ENCODE results near the gene EFCAB11. TPM values are rescaled to one million over a fixed set of nuclear protein-coding genes. Genes with fewer than 3 reads are reported as not detected.

Gene EFCAB11
- total and polyA plus RNA-seq, 11 donors: 0.79 to 4.6 (median 3.3) TPM

GRCh38 chr14:89849931-89850330 is 104.6 kb downstream of the EFCAB11 start:
- no peak for TF ChIP-seq CTCF (IDR thresholded peaks at IDR 0.05)
- no peak for TF ChIP-seq POLR2A (IDR thresholded peaks at IDR 0.05)
- ATAC-seq: no peak
- Histone ChIP-seq H3K36me3 (no peaks in the 10 kb centered on the region), H3K9me3 (peaks cover 0 to 5% (median 0%) of the 10 kb centered on the region in 12 donors), H3K4me3 (no peak overlapping the region), H3K4me1 (no peaks in the 10 kb centered on the region), H3K27me3 (no peaks in the 10 kb centered on the region), H3K27ac (no peak overlapping the region)
- DNase-seq: no peak
- 87 to 100% (median 92%) methylated on average over 1 of the region's 1 CpG for WGBS, 4 donors
- intact Hi-C loops (cut with DNase I): no loop called here

- DNase-seq (no peak), ATAC-seq (no peak)
- Histone ChIP-seq H3K27ac (no peak overlapping the region), H3K9me3 (peaks cover 0 to 5% (median 0%) of the 10 kb centered on the region in 12 donors), H3K4me3 (no peak overlapping the region), H3K36me3 (no peaks in the 10 kb centered on the region), H3K4me1 (no peaks in the 10 kb centered on the region), H3K27me3 (no peaks in the 10 kb centered on the region)
- peak in 7 of 12 donors; percentile 16 to 40 (median 31) for TF ChIP-seq CTCF (IDR thresholded peaks at IDR 0.05)
- TF ChIP-seq POLR2A (IDR thresholded peaks at IDR 0.05): no peak
- WGBS, 4 donors: 75 to 89% (median 81%) methylated on average over 2 of the region's 2 CpGs
- intact Hi-C loops (cut with DNase I): no loop called here
Observed at GRCh38 chr14:89848165-89848564, 106.4 kb downstream of the EFCAB11 start.

- intact Hi-C loops (cut with DNase I): no loop called here
- Histone ChIP-seq H3K36me3 (no peaks in the 10 kb centered on the region), H3K4me3 (no peak overlapping the region)
Observed at GRCh38 chr14:89845346-89845745, 109.2 kb downstream of the EFCAB11 start.

GRCh38 chr14:89844508-89844907 is 110.0 kb downstream of the EFCAB11 start:
- TF ChIP-seq CTCF (IDR thresholded peaks at IDR 0.05) (no peak), POLR2A (IDR thresholded peaks at IDR 0.05) (no peak)
- no peak overlapping the region for H3K27ac ChIP-seq
- DNase-seq: no peak
- intact Hi-C loops (cut with DNase I): no loop called here
- 86 to 91% (median 89%) methylated on average over 1 of the region's 1 CpG for WGBS, 4 donors
- H3K36me3 ChIP-seq: no peaks in the 10 kb centered on the region
- H3K4me3 ChIP-seq: no peak overlapping the region
- no peaks in the 10 kb centered on the region for H3K27me3 ChIP-seq
- H3K9me3 ChIP-seq: peaks cover 0 to 5% (median 0%) of the 10 kb centered on the region in 12 donors
- no peaks in the 10 kb centered on the region for H3K4me1 ChIP-seq
- no peak for ATAC-seq

More at GRCh38 chr14:89845346-89845745, 109.2 kb downstream of the EFCAB11 start:
- Histone ChIP-seq H3K27me3 (no peaks in the 10 kb centered on the region), H3K4me1 (no peaks in the 10 kb centered on the region), H3K9me3 (peaks cover 0 to 5% (median 0%) of the 10 kb centered on the region in 12 donors), H3K27ac (no peak overlapping the region)
- TF ChIP-seq POLR2A (IDR thresholded peaks at IDR 0.05) (no peak), CTCF (IDR thresholded peaks at IDR 0.05) (no peak)
- 79 to 82% (median 80%) methylated on average over 5 of the region's 5 CpGs for WGBS, 4 donors
- DNase-seq: no peak
- ATAC-seq: no peak
